Fibroblast of mammary gland (primary cell): Measurements from ENCODE around the gene NIPBL.

ENCODE experiments used
- DNase-seq: peaks from one replicate; pipeline ENCODE4 v3.0.0-alpha.2; 2010; ENCODE audit warnings: low read depth
- H3K4me3 ChIP-seq: 2 replicates; pipeline ENCODE4 v1.5.1; 2011; ENCODE audit warnings: low read depth, mild to moderate bottlenecking, low read length, moderate library complexity; ENCODE audit not compliant: control insufficient read depth
- TF ChIP-seq, protein P1 (sequence below): conservative IDR thresholded peaks from 2 replicates; pipeline ENCODE4 v1.5.1; 2011; ENCODE audit warnings: low read depth, low read length, inconsistent platforms; ENCODE audit not compliant: control insufficient read depth, insufficient read depth

NIPBL gene

DNA sequence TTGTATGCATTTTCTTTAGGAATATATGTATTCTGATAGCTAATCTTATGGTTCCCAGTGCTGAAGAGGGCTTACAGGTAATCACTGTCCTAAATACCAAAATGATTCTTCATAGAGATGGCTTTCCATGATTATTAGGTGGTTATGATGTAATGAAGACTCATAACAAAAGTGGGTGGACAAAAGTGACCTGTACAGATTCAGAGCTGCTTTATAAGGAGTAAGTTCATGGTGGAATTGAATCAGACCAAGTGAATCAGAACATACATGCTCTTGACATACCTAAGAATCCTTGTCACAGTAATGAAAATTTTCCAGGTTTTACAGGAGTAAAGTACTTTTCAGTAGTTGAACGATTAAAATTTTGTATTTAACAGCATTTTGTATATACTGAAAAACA lies 105.6 kb downstream of the NIPBL start:
- TF ChIP-seq, protein P1, sequence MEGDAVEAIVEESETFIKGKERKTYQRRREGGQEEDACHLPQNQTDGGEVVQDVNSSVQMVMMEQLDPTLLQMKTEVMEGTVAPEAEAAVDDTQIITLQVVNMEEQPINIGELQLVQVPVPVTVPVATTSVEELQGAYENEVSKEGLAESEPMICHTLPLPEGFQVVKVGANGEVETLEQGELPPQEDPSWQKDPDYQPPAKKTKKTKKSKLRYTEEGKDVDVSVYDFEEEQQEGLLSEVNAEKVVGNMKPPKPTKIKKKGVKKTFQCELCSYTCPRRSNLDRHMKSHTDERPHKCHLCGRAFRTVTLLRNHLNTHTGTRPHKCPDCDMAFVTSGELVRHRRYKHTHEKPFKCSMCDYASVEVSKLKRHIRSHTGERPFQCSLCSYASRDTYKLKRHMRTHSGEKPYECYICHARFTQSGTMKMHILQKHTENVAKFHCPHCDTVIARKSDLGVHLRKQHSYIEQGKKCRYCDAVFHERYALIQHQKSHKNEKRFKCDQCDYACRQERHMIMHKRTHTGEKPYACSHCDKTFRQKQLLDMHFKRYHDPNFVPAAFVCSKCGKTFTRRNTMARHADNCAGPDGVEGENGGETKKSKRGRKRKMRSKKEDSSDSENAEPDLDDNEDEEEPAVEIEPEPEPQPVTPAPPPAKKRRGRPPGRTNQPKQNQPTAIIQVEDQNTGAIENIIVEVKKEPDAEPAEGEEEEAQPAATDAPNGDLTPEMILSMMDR = no peak
- peak; percentile 44 for DNase-seq
- no peak overlapping the region for H3K4me3 ChIP-seq

DNA sequence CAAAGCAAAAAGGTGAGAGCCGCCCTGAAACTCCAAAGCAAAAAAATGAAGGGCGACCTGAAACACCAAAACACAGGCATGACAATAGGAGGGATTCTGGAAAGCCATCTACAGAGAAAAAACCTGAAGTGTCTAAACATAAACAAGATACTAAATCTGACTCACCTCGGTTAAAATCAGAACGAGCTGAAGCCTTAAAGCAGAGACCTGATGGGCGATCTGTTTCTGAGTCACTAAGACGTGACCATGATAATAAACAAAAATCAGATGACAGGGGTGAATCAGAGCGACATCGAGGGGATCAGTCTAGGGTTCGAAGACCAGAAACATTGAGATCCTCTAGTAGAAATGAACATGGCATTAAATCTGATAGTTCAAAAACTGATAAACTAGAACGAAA lies 108.8 kb downstream of the NIPBL start:
- no peak overlapping the region for H3K4me3 ChIP-seq
- peak; percentile 42 for DNase-seq
- TF ChIP-seq, protein P1 = no peak

DNA sequence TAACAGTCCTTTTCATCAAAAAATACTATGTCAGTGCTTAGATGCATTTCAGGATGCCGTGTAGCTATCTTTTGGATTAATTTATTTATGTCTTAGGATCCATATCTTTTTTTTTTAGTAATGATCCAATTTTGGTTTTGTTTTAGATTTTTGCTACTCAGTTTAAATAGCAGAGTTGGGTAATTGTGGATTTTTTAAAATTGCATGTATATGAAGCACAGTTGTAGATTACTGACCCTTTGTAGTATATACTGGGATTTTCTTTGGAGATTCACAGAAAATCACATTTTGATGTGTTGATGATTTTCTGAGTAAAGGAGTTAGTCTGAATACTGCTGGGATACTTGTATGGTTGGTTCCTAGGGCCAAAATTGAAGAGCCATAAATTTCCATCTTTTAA lies 111.8 kb downstream of the NIPBL start:
- H3K4me3 ChIP-seq = no peak overlapping the region
- DNase-seq = no peak
- TF ChIP-seq, protein P1 = no peak

DNA sequence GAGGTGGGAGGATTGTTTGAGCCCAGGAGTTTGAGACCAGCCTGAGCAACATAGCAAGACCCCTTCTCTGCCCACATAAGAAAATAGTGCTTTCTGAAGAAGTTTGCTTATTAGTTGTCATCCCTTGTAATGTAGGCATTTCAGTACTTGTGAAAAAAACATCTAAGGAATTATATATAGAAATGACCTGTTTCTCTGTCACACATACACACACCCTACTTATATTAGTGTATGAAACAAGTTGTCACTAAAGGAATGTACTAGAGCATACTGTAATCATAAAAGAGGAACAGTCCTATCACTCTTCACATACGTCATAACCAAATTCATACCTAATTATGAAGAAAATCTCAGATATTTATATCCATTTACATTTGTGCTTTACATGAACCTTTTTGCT lies 122.0 kb downstream of the NIPBL start:
- H3K4me3 ChIP-seq = no peak overlapping the region
- TF ChIP-seq, protein P1 = no peak
- no peak for DNase-seq

DNA sequence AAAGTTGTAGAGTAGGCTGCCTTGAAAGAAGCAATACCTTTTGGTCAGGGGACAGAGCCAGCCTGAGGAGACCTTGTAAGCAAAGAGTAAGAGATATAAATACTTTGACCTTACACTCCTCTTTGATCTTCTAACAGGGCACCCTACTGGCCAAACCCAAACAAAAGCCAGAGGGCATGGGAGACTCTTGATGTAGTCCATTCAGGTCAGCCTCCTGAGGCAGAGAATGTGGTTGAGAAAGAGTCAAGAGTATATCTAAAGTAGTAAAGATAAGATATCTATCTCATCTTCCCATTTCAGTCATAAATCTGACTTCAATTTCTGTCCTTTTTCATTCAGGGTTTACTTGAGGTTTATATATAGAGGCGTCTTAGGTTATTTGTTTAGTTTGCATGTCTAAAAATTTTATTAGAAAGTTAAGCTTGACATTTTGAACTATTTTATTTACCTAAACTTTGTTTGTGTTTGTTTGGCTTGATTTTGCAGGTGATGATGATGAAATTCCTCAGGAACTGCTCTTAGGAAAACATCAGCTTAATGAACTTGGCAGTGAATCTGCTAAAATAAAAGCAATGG lies 125.7 kb downstream of the NIPBL start:
- no peak for DNase-seq
- no peak overlapping the region for H3K4me3 ChIP-seq
- TF ChIP-seq, protein P1 = no peak

DNA sequence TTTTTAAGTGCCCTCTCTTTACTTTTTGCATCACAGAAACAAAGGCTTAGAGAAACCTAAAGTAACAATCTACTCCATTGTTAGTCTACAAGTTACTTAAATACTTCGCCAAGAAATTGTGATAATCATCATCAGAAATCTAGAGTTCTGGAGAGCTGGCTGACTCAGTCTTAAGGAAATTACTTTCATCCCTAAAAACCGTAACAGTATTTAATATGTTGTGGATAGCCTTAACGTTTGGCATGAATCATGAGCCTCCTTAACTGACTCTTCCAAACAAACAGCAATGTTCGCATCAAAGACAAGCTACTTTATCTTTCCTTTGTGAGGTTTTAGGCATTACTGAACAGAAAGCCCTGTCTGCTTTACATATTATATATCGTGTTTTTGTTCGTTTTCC lies 128.7 kb downstream of the NIPBL start:
- no peak overlapping the region for H3K4me3 ChIP-seq
- DNase-seq = peak; percentile 37
- TF ChIP-seq, protein P1 = no peak
